GM23338 (cell line): ENCODE data around the gene ATRIP. TPM values are rescaled to one million over a fixed set of nuclear protein-coding genes. Genes with fewer than 3 reads are reported as not detected.

Experiments used
- ATAC-seq: fragments of 200-7000 bp; cut with Tn5 transposase; 3 replicates; pipeline ENCODE4 v1.9.1; 2020
- DNase-seq: peaks from one replicate; pipeline ENCODE4 v3.0.0-alpha.2; 2015; ENCODE audit warnings: low spot score
- H2AFZ ChIP-seq: fragments of 200-600 bp; sonication (generic); 2 replicates; pipeline ENCODE4 v1.8.0; 2016; ENCODE audit warnings: antibody characterized with exemption, mild to moderate bottlenecking, moderate library complexity
- H3F3A ChIP-seq: fragments of 200-600 bp; sonication (generic); replicated peaks from 2 replicates; pipeline ENCODE4 v1.8.0; 2017; ENCODE audit warnings: antibody characterized with exemption, mixed run types, low read depth
- H3K27ac ChIP-seq: fragments of 200-600 bp; sonication (generic); 2 replicates; pipeline ENCODE4 v1.6.1; 2016; ENCODE audit warnings: low read depth
- H3K27me3 ChIP-seq: fragments of 200-600 bp; sonication (generic); 2 replicates; pipeline ENCODE4 v1.8.0; 2016; ENCODE audit warnings: mild to moderate bottlenecking, mixed run types, moderate library complexity; ENCODE audit not compliant: insufficient read depth
- H3K36me3 ChIP-seq: fragments of 200-600 bp; sonication (generic); 2 replicates; pipeline ENCODE4 v1.8.0; 2016; ENCODE audit warnings: mild to moderate bottlenecking; ENCODE audit not compliant: insufficient read depth
- H3K4me1 ChIP-seq: fragments of 200-600 bp; sonication (generic); 2 replicates; pipeline ENCODE4 v1.8.0; 2016; ENCODE audit warnings: mild to moderate bottlenecking, moderate library complexity; ENCODE audit not compliant: insufficient read depth
- H3K4me2 ChIP-seq: fragments of 200-600 bp; sonication (generic); 2 replicates; pipeline ENCODE4 v1.7.1; 2017; ENCODE audit warnings: mixed run types
- H3K4me3 ChIP-seq: fragments of 200-600 bp; sonication (generic); 2 replicates; pipeline ENCODE4 v1.6.1; 2016; ENCODE audit warnings: mixed run types
- H3K79me2 ChIP-seq: fragments of 200-600 bp; sonication (generic); replicated peaks from 2 replicates; pipeline ENCODE4 v1.8.0; 2017; ENCODE audit warnings: mild to moderate bottlenecking; ENCODE audit not compliant: insufficient read depth
- H3K9me2 ChIP-seq: fragments of 200-600 bp; sonication (generic); 2 replicates; pipeline ENCODE4 v1.8.0; 2017; ENCODE audit not compliant: insufficient read depth
- H4K20me1 ChIP-seq: fragments of 200-600 bp; sonication (generic); replicated peaks from 2 replicates; pipeline ENCODE4 v1.8.0; 2017; ENCODE audit warnings: mild to moderate bottlenecking; ENCODE audit not compliant: insufficient read depth
- H3K27ac Mint-ChIP-seq: 2 replicates; pipeline ENCODE4 v1.8.0; 2020; ENCODE audit warnings: inconsistent platforms, mild to moderate bottlenecking, moderate library complexity, mixed read lengths
- H3K27me3 Mint-ChIP-seq: 3 replicates; pipeline ENCODE4 v1.8.0; 2022; ENCODE audit warnings: low read depth, mild to moderate bottlenecking, moderate library complexity, mixed read lengths, inconsistent platforms; ENCODE audit not compliant: insufficient read depth, poor library complexity
- H3K36me3 Mint-ChIP-seq: 3 replicates; pipeline ENCODE4 v1.8.0; 2021; ENCODE audit warnings: low read depth, mild to moderate bottlenecking, inconsistent platforms, moderate library complexity, mixed read lengths
- H3K4me1 Mint-ChIP-seq: 3 replicates; pipeline ENCODE4 v1.8.0; 2020; ENCODE audit warnings: mild to moderate bottlenecking, inconsistent platforms, mixed read lengths
- H3K4me3 Mint-ChIP-seq: 3 replicates; pipeline ENCODE4 v1.8.0; 2021; ENCODE audit warnings: moderate library complexity, mild to moderate bottlenecking, inconsistent platforms, mixed read lengths
- H3K9me3 Mint-ChIP-seq: 3 replicates; pipeline ENCODE4 v1.8.0; 2020; ENCODE audit warnings: moderate library complexity, mild to moderate bottlenecking, inconsistent platforms, mixed read lengths
- CREB1 ChIP-seq: fragments of 250-450 bp; sonication (Bioruptor Pico); IDR thresholded peaks from 2 replicates; pipeline ENCODE4 v1.5.0; 2020; ENCODE audit warnings: low read depth, mild to moderate bottlenecking, moderate library complexity
- EZH2 ChIP-seq: fragments of 200-600 bp; sonication (generic); IDR thresholded peaks from one replicate; pipeline ENCODE4 v1.8.0; 2017; ENCODE audit warnings: antibody characterized with exemption, mild to moderate bottlenecking, low read depth; ENCODE audit not compliant: unreplicated experiment
- EZH2phosphoT487 ChIP-seq: fragments of 200-600 bp; sonication (generic); IDR thresholded peaks from one replicate; pipeline ENCODE4 v1.8.1; 2018; ENCODE audit warnings: antibody characterized with exemption; ENCODE audit not compliant: unreplicated experiment
- JUNB ChIP-seq: IDR thresholded peaks from one replicate; pipeline ENCODE4 v1.6.1; 2016; ENCODE audit warnings: antibody characterized with exemption; ENCODE audit not compliant: unreplicated experiment
- NANOG ChIP-seq: IDR thresholded peaks from 2 replicates; pipeline ENCODE4 v1.6.1; 2016; ENCODE audit warnings: antibody characterized with exemption, borderline replicate concordance
- POLR2AphosphoS5 ChIP-seq: IDR thresholded peaks from 2 replicates; pipeline ENCODE4 v1.6.1; 2016; ENCODE audit warnings: antibody characterized with exemption, low read depth
- STAT1 ChIP-seq: IDR thresholded peaks from one replicate; pipeline ENCODE4 v1.6.1; 2016; ENCODE audit warnings: antibody characterized with exemption; ENCODE audit not compliant: unreplicated experiment
- ZNF114 ChIP-seq: fragments of 250-450 bp; sonication (Bioruptor Pico); IDR thresholded peaks from 2 replicates; pipeline ENCODE4 v1.5.0; 2020; ENCODE audit warnings: mild to moderate bottlenecking, moderate library complexity
- ZNF331 ChIP-seq: fragments of 250-450 bp; sonication (Bioruptor Pico); IDR thresholded peaks from 2 replicates; pipeline ENCODE4 v1.5.0; 2020; ENCODE audit warnings: low read depth, mild to moderate bottlenecking, moderate library complexity
- polyA plus RNA-seq: library from polyadenylated mRNA; unstranded; fragments of >200 nt; fragmentation: Nextera tagmentation; extraction: Ambion mirVana; gene quantifications from 2 replicates; pipeline ENCODE4 v1.2.1, GENCODE V29; 2016
- total RNA-seq: library from RNA; depleted of rRNA; stranded (reverse); fragments of >200 nt; shearing (Covaris generic); gene quantifications from 2 replicates; pipeline ENCODE4 v1.2.3, GENCODE V29; 2014
- TF ChIP-seq, protein P1 (sequence below), 2 experiments: fragments of 200-600 bp in 1 of 2; sonication (generic) in 1 of 2; conservative IDR thresholded peaks; 2 replicates each; pipeline versions ENCODE4 v1.5.1 to v1.6.1; 2016 to 2017; ENCODE audit warnings: antibody characterized with exemption in 2 of 2, low read depth in 2 of 2, mild to moderate bottlenecking in 2 of 2, moderate library complexity in 1 of 2
- TF ChIP-seq, protein P2 (sequence below): fragments of 250-450 bp; sonication (Bioruptor Pico); IDR thresholded peaks from 2 replicates; pipeline ENCODE4 v1.5.0; 2020; ENCODE audit warnings: mild to moderate bottlenecking, moderate library complexity
- TF ChIP-seq, protein P3 (sequence below): IDR thresholded peaks from one replicate; pipeline ENCODE4 v1.6.1; 2018; ENCODE audit warnings: antibody characterized with exemption; ENCODE audit not compliant: unreplicated experiment
- TF ChIP-seq, protein P4 (sequence below): IDR thresholded peaks from 2 replicates; pipeline ENCODE4 v1.6.1; 2016; ENCODE audit warnings: antibody characterized with exemption

ATRIP gene
- total and polyA plus RNA-seq, 2 experiments from 2014 or later, result 5.8 to 17.3 TPM

DNA sequence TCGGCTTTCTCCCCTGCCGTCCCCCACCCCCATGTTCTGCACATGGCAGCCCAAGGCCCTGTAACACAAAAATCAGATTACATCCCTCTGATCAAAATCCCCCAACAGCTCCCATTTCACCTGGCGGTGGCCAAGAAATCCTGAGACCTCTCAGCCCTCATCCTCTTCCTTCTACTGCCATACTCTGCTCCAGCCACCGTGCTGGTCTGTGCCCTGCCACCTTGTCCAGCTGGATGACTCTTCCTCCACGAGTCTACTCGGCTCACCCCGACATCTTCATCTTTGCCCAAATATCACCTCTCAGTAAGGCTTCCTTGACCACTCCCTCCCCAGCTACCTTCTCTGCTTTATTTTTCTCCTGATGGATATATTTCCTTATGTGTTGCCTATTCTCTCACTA, 9.7 kb upstream of the ATRIP start (continued):
- TF ChIP-seq CREB1 (CRISPR knock-in tag), result no peak
- TF ChIP-seq ZNF114 (CRISPR knock-in tag), result no peak
- no peak for TF ChIP-seq POLR2AphosphoS5
- TF ChIP-seq, protein P1, sequence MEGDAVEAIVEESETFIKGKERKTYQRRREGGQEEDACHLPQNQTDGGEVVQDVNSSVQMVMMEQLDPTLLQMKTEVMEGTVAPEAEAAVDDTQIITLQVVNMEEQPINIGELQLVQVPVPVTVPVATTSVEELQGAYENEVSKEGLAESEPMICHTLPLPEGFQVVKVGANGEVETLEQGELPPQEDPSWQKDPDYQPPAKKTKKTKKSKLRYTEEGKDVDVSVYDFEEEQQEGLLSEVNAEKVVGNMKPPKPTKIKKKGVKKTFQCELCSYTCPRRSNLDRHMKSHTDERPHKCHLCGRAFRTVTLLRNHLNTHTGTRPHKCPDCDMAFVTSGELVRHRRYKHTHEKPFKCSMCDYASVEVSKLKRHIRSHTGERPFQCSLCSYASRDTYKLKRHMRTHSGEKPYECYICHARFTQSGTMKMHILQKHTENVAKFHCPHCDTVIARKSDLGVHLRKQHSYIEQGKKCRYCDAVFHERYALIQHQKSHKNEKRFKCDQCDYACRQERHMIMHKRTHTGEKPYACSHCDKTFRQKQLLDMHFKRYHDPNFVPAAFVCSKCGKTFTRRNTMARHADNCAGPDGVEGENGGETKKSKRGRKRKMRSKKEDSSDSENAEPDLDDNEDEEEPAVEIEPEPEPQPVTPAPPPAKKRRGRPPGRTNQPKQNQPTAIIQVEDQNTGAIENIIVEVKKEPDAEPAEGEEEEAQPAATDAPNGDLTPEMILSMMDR (conservative IDR thresholded peaks at IDR 0.05; ENCODE audit: low read depth in 2 of 2), result no peak
- TF ChIP-seq JUNB, result no peak
- no peak for TF ChIP-seq EZH2phosphoT487

DNA sequence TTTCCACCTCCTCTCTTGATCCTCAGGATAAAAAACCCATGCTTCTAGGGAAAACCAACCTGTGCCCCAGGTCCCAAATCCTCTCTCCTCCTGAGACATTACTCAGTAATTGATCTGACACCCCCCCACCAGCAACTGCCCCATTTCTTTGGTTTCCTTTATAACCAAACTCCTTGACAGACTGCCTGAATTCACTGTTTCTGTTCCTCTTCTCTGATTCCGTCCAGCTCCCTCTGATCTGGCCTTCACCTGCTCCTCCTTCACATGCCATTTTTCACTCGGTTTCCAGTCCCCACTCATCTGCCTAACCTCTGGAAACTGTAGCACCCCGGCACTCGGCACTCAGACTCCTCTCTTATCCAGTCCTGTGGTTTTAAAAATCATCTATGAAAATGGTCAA, 8.7 kb upstream of the ATRIP start:
- Mint-ChIP-seq H3K4me1 (peaks cover 16% of the 10 kb centered on the region), H3K27me3 (peaks cover 6% of the 10 kb centered on the region), H3K36me3 (peaks cover 42% of the 10 kb centered on the region), H3K9me3 (no peaks in the 10 kb centered on the region), H3K4me3 (no peak overlapping the region; the same call in 2 of the 3 replicates), H3K27ac (no peak overlapping the region)
- DNase-seq (no peak), ATAC-seq (no peak)
- Histone ChIP-seq H3K9me2 (no peaks in the 10 kb centered on the region), H3F3A (peaks cover 41% of the 10 kb centered on the region), H3K36me3 (peaks cover 16% of the 10 kb centered on the region), H3K79me2 (peaks cover 51% of the 10 kb centered on the region), H3K4me3 (no peak overlapping the region), H2AFZ (no peak overlapping the region), H3K27ac (no peak overlapping the region), H3K27me3 (no peaks in the 10 kb centered on the region), H4K20me1 (peaks cover 16% of the 10 kb centered on the region), H3K4me1 (peaks cover 9% of the 10 kb centered on the region; the same call in 1 of the 2 replicates), H3K4me2 (no peak overlapping the region)
- TF ChIP-seq EZH2, result no peak
- TF ChIP-seq CREB1 (CRISPR knock-in tag), result no peak
- TF ChIP-seq, protein P2, sequence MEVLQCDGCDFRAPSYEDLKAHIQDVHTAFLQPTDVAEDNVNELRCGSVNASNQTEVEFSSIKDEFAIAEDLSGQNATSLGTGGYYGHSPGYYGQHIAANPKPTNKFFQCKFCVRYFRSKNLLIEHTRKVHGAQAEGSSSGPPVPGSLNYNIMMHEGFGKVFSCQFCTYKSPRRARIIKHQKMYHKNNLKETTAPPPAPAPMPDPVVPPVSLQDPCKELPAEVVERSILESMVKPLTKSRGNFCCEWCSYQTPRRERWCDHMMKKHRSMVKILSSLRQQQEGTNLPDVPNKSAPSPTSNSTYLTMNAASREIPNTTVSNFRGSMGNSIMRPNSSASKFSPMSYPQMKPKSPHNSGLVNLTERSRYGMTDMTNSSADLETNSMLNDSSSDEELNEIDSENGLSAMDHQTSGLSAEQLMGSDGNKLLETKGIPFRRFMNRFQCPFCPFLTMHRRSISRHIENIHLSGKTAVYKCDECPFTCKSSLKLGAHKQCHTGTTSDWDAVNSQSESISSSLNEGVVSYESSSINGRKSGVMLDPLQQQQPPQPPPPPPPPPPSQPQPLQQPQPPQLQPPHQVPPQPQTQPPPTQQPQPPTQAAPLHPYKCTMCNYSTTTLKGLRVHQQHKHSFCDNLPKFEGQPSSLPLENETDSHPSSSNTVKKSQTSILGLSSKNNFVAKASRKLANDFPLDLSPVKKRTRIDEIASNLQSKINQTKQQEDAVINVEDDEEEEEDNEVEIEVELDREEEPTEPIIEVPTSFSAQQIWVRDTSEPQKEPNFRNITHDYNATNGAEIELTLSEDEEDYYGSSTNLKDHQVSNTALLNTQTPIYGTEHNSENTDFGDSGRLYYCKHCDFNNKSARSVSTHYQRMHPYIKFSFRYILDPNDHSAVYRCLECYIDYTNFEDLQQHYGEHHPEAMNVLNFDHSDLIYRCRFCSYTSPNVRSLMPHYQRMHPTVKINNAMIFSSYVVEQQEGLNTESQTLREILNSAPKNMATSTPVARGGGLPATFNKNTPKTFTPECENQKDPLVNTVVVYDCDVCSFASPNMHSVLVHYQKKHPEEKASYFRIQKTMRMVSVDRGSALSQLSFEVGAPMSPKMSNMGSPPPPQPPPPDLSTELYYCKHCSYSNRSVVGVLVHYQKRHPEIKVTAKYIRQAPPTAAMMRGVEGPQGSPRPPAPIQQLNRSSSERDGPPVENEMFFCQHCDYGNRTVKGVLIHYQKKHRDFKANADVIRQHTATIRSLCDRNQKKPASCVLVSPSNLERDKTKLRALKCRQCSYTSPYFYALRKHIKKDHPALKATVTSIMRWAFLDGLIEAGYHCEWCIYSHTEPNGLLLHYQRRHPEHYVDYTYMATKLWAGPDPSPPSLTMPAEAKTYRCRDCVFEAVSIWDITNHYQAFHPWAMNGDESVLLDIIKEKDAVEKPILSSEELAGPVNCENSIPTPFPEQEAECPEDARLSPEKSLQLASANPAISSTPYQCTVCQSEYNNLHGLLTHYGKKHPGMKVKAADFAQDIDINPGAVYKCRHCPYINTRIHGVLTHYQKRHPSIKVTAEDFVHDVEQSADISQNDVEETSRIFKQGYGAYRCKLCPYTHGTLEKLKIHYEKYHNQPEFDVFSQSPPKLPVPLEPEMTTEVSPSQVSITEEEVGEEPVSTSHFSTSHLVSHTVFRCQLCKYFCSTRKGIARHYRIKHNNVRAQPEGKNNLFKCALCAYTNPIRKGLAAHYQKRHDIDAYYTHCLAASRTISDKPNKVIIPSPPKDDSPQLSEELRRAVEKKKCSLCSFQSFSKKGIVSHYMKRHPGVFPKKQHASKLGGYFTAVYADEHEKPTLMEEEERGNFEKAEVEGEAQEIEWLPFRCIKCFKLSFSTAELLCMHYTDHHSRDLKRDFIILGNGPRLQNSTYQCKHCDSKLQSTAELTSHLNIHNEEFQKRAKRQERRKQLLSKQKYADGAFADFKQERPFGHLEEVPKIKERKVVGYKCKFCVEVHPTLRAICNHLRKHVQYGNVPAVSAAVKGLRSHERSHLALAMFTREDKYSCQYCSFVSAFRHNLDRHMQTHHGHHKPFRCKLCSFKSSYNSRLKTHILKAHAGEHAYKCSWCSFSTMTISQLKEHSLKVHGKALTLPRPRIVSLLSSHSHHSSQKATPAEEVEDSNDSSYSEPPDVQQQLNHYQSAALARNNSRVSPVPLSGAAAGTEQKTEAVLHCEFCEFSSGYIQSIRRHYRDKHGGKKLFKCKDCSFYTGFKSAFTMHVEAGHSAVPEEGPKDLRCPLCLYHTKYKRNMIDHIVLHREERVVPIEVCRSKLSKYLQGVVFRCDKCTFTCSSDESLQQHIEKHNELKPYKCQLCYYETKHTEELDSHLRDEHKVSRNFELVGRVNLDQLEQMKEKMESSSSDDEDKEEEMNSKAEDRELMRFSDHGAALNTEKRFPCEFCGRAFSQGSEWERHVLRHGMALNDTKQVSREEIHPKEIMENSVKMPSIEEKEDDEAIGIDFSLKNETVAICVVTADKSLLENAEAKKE (CRISPR knock-in tag), result no peak
- TF ChIP-seq POLR2AphosphoS5, result no peak
- TF ChIP-seq ZNF331, result no peak
- TF ChIP-seq JUNB, result no peak
- no peak for TF ChIP-seq EZH2phosphoT487
- TF ChIP-seq, protein P3, sequence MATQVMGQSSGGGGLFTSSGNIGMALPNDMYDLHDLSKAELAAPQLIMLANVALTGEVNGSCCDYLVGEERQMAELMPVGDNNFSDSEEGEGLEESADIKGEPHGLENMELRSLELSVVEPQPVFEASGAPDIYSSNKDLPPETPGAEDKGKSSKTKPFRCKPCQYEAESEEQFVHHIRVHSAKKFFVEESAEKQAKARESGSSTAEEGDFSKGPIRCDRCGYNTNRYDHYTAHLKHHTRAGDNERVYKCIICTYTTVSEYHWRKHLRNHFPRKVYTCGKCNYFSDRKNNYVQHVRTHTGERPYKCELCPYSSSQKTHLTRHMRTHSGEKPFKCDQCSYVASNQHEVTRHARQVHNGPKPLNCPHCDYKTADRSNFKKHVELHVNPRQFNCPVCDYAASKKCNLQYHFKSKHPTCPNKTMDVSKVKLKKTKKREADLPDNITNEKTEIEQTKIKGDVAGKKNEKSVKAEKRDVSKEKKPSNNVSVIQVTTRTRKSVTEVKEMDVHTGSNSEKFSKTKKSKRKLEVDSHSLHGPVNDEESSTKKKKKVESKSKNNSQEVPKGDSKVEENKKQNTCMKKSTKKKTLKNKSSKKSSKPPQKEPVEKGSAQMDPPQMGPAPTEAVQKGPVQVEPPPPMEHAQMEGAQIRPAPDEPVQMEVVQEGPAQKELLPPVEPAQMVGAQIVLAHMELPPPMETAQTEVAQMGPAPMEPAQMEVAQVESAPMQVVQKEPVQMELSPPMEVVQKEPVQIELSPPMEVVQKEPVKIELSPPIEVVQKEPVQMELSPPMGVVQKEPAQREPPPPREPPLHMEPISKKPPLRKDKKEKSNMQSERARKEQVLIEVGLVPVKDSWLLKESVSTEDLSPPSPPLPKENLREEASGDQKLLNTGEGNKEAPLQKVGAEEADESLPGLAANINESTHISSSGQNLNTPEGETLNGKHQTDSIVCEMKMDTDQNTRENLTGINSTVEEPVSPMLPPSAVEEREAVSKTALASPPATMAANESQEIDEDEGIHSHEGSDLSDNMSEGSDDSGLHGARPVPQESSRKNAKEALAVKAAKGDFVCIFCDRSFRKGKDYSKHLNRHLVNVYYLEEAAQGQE, result no peak
- no peak for TF ChIP-seq NANOG
- TF ChIP-seq, protein P4, sequence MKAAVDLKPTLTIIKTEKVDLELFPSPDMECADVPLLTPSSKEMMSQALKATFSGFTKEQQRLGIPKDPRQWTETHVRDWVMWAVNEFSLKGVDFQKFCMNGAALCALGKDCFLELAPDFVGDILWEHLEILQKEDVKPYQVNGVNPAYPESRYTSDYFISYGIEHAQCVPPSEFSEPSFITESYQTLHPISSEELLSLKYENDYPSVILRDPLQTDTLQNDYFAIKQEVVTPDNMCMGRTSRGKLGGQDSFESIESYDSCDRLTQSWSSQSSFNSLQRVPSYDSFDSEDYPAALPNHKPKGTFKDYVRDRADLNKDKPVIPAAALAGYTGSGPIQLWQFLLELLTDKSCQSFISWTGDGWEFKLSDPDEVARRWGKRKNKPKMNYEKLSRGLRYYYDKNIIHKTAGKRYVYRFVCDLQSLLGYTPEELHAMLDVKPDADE, result no peak
- TF ChIP-seq STAT1, result no peak
- no peak for TF ChIP-seq ZNF114 (CRISPR knock-in tag)
